HepG2 (cell line): ENCODE results near the gene L3MBTL4. TPM values are rescaled to one million over a fixed set of nuclear protein-coding genes. Genes with fewer than 3 reads are reported as not detected.

Experiments used
- ATF4 ChIP-seq, 2 experiments: fragments of 450-650 bp in 1 of 2; sonication (generic) in 1 of 2; formaldehyde crosslinking; IDR thresholded peaks; 2 replicates each; pipeline versions ENCODE4 v1.5.0 to v1.8.0; 2020 to 2022; ENCODE audit warnings: mild to moderate bottlenecking in 1 of 2, missing genetic modification reagents in 1 of 2
- ATM ChIP-seq: fragments of 450-650 bp; IDR thresholded peaks from 2 replicates; pipeline ENCODE4 v1.7.1; 2017; ENCODE audit warnings: mild to moderate bottlenecking, borderline replicate concordance
- CEBPB ChIP-seq: IDR thresholded peaks from 2 replicates; pipeline ENCODE4 v1.6.1; 2011; ENCODE audit warnings: low read depth, low read length, improper control_type of control experiment, borderline replicate concordance
- FOSL1 ChIP-seq: sonication (generic); formaldehyde crosslinking; IDR thresholded peaks from 2 replicates; pipeline ENCODE4 v1.9.0; 2021; ENCODE audit warnings: missing genetic modification reagents, borderline replicate concordance
- FOXK1 ChIP-seq: sonication (generic); formaldehyde crosslinking; IDR thresholded peaks from 2 replicates; pipeline ENCODE4 v1.4.0; 2020; ENCODE audit warnings: low read depth, missing genetic modification reagents, borderline replicate concordance
- HDAC1 ChIP-seq: sonication (generic); formaldehyde crosslinking; IDR thresholded peaks from 2 replicates; pipeline ENCODE4 v1.5.1; 2020; ENCODE audit warnings: mild to moderate bottlenecking, missing genetic modification reagents
- HMG20A ChIP-seq: IDR thresholded peaks from 2 replicates; pipeline ENCODE4 v1.6.1; 2016; ENCODE audit warnings: borderline replicate concordance
- HNF4A ChIP-seq: sonication (generic); formaldehyde crosslinking; IDR thresholded peaks from 2 replicates; pipeline ENCODE4 v1.4.0; 2020; ENCODE audit warnings: missing genetic modification reagents
- IRF2 ChIP-seq: IDR thresholded peaks from 2 replicates; pipeline ENCODE4 v1.6.1; 2018; ENCODE audit warnings: missing genetic modification reagents, missing compliant biosample characterization
- MXI1 ChIP-seq: IDR thresholded peaks from 3 replicates; pipeline ENCODE4 v1.6.1; 2012; ENCODE audit warnings: low read depth, low read length, inconsistent platforms, borderline replicate concordance
- SIX1 ChIP-seq: sonication (generic); formaldehyde crosslinking; IDR thresholded peaks from 2 replicates; pipeline ENCODE4 v1.4.0; 2020; ENCODE audit warnings: missing genetic modification reagents, borderline replicate concordance
- SOX5 ChIP-seq: IDR thresholded peaks from 2 replicates; pipeline ENCODE4 v1.6.1; 2016; ENCODE audit warnings: borderline replicate concordance
- ZEB1 ChIP-seq: IDR thresholded peaks from 2 replicates; pipeline ENCODE4 v1.6.1; 2012; ENCODE audit warnings: mild to moderate bottlenecking, low read depth, inconsistent platforms; ENCODE audit not compliant: insufficient replicate concordance
- ZFAT ChIP-seq: sonication (generic); formaldehyde crosslinking; conservative IDR thresholded peaks from 2 replicates; pipeline ENCODE4 v1.8.1; 2023; ENCODE audit warnings: missing genetic modification reagents, inconsistent platforms
- ZNF589 ChIP-seq: sonication (generic); formaldehyde crosslinking; conservative IDR thresholded peaks from 2 replicates; pipeline ENCODE4 v1.8.0; 2022; ENCODE audit warnings: mild to moderate bottlenecking, moderate library complexity, missing genetic modification reagents
- ZZZ3 ChIP-seq: sonication (generic); formaldehyde crosslinking; IDR thresholded peaks from 2 replicates; pipeline ENCODE4 v1.4.0; 2020; ENCODE audit warnings: missing genetic modification reagents, mild to moderate bottlenecking, borderline replicate concordance
- polyA plus RNA-seq, 8 experiments: library from polyadenylated mRNA; depleted of rRNA in 3 of 8; stranded (reverse) in 7 of 8; unstranded in 1 of 8; fragments of >200 nt; fragmentation: Illumina TruSeq in 4 of 8; extraction: Trizol in 4 of 8; gene quantifications; 2 replicates each; pipeline versions ENCODE4 v1.2.1 to v1.2.3, GENCODE V29; 2011 to 2016; ENCODE audit warnings: low read depth in 4 of 8, missing spikeins in 1 of 8, mixed read lengths in 1 of 8; ENCODE audit not compliant: insufficient read depth in 1 of 8
- total RNA-seq, 5 experiments: library from RNA; depleted of rRNA; stranded (reverse); fragments of >200 nt; fragmentation: Illumina TruSeq; extraction: Trizol; gene quantifications; 2 replicates each; pipeline ENCODE4 v1.2.3, GENCODE V29; 2016; ENCODE audit warnings: low read depth in 1 of 5
- TF ChIP-seq, protein P1 (sequence below): sonication (generic); formaldehyde crosslinking; IDR thresholded peaks from 2 replicates; pipeline ENCODE4 v1.4.0; 2020; ENCODE audit warnings: missing genetic modification reagents
- TF ChIP-seq, protein P2 (sequence below): sonication (generic); formaldehyde crosslinking; IDR thresholded peaks from 2 replicates; pipeline ENCODE4 v1.5.0; 2020; ENCODE audit warnings: missing genetic modification reagents
- TF ChIP-seq, protein P3 (sequence below): sonication (generic); formaldehyde crosslinking; IDR thresholded peaks from 2 replicates; pipeline ENCODE4 v1.5.1; 2020; ENCODE audit warnings: missing genetic modification reagents, mild to moderate bottlenecking, borderline replicate concordance
- TF ChIP-seq, protein P4 (sequence below): sonication (generic); formaldehyde crosslinking; IDR thresholded peaks from 2 replicates; pipeline ENCODE4 v1.4.0; 2020; ENCODE audit warnings: missing genetic modification reagents
- TF ChIP-seq, protein P5 (sequence below): sonication (generic); formaldehyde crosslinking; IDR thresholded peaks from 2 replicates; pipeline ENCODE4 v1.4.0; 2020; ENCODE audit warnings: missing genetic modification reagents

The L3MBTL4 gene
- total and polyA plus RNA-seq, 2 of the 13 experiments (the other 11 are each of a cell fraction or from before 2014, with no cell fraction given) = 10.8 to 13.3 TPM

DNA sequence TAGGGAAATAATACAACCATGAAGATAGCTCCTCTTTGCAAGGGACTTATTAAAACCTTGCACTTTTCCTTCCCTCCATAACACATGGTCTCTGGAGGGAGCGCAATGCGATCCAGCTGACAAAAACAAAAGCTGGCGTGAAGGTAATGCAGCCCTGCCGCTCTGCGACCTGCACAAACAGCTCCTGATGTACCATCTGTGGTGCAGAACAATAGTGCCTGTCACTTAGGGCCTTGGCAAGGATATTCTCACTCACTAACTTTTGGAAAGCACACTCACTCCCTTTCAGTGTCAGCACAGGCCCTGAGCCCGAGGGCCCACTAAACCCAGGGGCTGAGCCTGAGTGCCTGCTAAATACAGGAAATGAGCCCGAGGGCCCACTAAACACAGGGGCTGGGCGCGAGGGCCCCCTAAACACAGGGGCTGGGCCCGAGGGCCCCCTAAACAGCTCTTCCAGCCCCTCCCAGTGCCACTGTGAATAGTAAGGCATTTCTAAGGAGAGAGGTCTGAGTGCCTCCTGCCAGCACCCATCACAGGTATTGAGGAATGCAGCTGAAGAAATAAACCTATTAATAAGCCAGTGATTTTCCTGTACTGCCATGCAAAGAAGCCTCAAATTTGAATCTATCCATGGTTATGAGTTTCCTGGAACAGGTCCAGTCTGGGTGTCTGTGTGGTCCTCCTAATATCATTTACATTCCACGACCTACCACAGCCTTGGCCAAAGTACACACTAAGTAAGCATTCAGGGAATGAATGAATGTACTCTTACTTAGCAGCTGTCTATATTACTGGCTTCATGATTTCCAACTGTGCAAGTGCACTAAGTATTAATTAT lies 9.3 kb downstream of the L3MBTL4 start (continued):
- TF ChIP-seq ATM (no peak), ZEB1 (no peak), ATF4 (CRISPR knock-in tag; IDR thresholded peaks at IDR 0.05) (no peak), MXI1 (no peak), CEBPB (no peak), SOX5 (CRISPR knock-in tag) (peak; percentile 43; the same call in 1 of the 2 replicates), FOSL1 (CRISPR knock-in tag) (no peak), ZZZ3 (CRISPR knock-in tag) (no peak), HDAC1 (CRISPR knock-in tag) (no peak), IRF2 (CRISPR knock-in tag) (no peak), HNF4A (CRISPR knock-in tag) (peak; percentile 69; the same call in 1 of the 2 replicates), ZNF589 (CRISPR knock-in tag) (no peak), HMG20A (CRISPR knock-in tag) (no peak), FOXK1 (CRISPR knock-in tag) (no peak), SIX1 (CRISPR knock-in tag) (peak; percentile 31; the same call in 1 of the 2 replicates), ZFAT (CRISPR knock-in tag) (no peak)
- TF ChIP-seq, protein P1, sequence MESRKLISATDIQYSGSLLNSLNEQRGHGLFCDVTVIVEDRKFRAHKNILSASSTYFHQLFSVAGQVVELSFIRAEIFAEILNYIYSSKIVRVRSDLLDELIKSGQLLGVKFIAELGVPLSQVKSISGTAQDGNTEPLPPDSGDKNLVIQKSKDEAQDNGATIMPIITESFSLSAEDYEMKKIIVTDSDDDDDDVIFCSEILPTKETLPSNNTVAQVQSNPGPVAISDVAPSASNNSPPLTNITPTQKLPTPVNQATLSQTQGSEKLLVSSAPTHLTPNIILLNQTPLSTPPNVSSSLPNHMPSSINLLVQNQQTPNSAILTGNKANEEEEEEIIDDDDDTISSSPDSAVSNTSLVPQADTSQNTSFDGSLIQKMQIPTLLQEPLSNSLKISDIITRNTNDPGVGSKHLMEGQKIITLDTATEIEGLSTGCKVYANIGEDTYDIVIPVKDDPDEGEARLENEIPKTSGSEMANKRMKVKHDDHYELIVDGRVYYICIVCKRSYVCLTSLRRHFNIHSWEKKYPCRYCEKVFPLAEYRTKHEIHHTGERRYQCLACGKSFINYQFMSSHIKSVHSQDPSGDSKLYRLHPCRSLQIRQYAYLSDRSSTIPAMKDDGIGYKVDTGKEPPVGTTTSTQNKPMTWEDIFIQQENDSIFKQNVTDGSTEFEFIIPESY (CRISPR knock-in tag) = no peak
- TF ChIP-seq, protein P2, sequence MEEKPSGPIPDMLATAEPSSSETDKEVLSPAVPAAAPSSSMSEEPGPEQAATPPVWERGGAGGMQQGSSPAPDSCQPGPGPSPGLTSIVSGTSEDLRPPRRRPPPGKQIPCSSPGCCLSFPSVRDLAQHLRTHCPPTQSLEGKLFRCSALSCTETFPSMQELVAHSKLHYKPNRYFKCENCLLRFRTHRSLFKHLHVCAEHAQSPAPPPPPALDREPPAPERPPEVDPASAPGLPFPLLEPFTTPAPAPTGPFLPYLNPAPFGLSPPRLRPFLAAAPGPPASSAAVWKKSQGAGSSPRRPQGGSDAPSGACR = no peak
- TF ChIP-seq, protein P3, sequence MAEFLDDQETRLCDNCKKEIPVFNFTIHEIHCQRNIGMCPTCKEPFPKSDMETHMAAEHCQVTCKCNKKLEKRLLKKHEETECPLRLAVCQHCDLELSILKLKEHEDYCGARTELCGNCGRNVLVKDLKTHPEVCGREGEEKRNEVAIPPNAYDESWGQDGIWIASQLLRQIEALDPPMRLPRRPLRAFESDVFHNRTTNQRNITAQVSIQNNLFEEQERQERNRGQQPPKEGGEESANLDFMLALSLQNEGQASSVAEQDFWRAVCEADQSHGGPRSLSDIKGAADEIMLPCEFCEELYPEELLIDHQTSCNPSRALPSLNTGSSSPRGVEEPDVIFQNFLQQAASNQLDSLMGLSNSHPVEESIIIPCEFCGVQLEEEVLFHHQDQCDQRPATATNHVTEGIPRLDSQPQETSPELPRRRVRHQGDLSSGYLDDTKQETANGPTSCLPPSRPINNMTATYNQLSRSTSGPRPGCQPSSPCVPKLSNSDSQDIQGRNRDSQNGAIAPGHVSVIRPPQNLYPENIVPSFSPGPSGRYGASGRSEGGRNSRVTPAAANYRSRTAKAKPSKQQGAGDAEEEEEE (CRISPR knock-in tag) = no peak
- TF ChIP-seq, protein P4, sequence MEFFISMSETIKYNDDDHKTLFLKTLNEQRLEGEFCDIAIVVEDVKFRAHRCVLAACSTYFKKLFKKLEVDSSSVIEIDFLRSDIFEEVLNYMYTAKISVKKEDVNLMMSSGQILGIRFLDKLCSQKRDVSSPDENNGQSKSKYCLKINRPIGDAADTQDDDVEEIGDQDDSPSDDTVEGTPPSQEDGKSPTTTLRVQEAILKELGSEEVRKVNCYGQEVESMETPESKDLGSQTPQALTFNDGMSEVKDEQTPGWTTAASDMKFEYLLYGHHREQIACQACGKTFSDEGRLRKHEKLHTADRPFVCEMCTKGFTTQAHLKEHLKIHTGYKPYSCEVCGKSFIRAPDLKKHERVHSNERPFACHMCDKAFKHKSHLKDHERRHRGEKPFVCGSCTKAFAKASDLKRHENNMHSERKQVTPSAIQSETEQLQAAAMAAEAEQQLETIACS (CRISPR knock-in tag) = no peak
- TF ChIP-seq, protein P5, sequence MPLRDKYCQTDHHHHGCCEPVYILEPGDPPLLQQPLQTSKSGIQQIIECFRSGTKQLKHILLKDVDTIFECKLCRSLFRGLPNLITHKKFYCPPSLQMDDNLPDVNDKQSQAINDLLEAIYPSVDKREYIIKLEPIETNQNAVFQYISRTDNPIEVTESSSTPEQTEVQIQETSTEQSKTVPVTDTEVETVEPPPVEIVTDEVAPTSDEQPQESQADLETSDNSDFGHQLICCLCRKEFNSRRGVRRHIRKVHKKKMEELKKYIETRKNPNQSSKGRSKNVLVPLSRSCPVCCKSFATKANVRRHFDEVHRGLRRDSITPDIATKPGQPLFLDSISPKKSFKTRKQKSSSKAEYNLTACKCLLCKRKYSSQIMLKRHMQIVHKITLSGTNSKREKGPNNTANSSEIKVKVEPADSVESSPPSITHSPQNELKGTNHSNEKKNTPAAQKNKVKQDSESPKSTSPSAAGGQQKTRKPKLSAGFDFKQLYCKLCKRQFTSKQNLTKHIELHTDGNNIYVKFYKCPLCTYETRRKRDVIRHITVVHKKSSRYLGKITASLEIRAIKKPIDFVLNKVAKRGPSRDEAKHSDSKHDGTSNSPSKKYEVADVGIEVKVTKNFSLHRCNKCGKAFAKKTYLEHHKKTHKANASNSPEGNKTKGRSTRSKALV (CRISPR knock-in tag) = no peak
